GM19395 (cell line): ENCODE data around the gene GALNS.
"Not testable (repeated sequence)": the region's sequence is repeated elsewhere in the genome, so short reads cannot be mapped to it uniquely, and the experiment has no call there.

ENCODE experiments used
- ATAC-seq: cut with Tn5 transposase; IDR thresholded peaks from one replicate; pipeline ENCODE4 v1.9.1; 2021; ENCODE audit warnings: mild to moderate bottlenecking, moderate library complexity; ENCODE audit not compliant: unreplicated experiment

Gene GALNS

DNA sequence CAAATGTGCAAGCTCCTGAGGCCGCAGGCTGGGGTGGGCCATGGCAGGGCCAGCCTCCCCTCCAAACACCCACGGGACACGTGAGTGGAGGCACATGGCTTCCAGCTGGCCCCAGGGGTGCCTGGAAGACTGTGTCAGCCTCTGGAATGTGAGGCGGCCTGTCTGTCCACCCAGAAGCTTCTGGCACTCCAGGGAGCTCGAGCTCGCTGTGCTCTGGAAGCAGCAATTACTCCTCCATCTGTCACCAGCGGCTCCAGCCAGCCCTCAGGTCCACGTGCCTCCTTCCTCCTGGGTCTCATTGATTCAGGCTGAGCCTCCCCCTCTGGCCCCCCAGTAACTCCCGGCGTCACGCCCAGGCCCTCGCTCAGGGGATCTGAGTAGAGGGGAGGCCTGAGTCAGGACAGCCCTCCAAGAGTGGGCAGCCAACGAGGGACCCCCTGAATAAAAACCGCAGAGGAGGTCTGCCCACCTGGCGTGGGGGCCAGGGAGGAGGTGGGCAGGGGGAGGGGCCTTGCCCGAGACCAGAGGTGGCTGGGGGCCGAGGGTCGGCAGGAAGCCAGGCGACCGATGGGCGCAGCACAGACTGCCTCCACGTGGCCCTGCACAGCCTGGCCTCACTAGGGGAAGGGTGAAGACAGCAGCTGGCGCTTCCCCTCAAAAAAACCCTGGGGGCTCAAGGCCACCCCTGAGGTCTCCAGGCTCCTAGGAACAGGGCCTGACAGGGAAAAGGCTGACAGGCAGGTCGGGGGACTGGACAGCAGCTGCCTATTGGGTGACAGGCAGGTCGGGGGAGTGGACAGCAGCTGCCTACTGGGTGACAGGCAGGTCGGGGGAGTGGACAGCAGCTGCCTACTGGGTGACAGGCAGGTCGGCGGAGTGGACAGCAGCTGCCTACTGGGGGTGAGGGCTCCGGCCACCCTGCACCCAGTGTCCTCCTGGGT is 83.6 kb downstream of the GALNS start:
- ATAC-seq, result no peak

DNA sequence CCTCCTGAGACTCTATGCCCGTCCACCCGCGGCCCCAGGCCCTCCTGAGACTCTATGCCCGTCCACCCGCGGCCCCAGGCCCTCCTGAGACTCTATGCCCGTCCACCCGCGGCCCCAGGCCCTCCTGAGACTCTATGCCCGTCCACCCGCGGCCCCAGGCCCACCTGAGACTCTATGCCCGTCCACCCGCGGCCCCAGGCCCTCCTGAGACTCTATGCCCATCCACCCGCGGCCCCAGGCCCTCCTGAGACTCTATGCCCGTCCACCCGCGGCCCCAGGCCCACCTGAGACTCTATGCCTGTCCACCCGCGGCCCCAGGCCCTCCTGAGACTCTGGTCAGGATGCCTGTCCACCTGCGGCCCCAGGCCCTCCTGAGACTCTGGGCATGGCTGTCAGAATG is 85.0 kb downstream of the GALNS start:
- ATAC-seq, result not testable (repeated sequence)

DNA sequence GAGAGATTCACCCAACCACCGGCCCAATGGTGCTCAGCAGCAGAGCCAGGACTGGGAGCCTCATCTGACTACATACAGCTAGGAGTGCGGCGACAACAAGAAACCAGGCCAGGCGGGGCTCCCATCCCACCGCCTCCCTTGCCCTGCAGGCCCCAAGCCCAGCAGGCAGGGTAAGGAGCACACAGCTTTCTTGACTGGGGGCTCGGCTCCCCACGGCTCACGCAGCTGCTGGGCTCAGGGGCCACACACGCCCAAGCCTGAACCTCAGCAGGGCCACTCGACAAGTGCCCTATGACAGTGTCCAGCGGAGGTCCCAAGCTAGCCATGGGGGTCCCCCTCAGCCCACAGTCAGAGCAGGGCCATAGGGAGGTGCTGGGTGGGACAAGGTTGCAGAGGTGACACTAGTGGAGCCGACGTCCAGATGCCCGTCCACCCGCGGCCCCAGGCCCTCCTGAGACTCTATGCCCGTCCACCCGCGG is 85.4 kb downstream of the GALNS start:
- no peak for ATAC-seq

DNA sequence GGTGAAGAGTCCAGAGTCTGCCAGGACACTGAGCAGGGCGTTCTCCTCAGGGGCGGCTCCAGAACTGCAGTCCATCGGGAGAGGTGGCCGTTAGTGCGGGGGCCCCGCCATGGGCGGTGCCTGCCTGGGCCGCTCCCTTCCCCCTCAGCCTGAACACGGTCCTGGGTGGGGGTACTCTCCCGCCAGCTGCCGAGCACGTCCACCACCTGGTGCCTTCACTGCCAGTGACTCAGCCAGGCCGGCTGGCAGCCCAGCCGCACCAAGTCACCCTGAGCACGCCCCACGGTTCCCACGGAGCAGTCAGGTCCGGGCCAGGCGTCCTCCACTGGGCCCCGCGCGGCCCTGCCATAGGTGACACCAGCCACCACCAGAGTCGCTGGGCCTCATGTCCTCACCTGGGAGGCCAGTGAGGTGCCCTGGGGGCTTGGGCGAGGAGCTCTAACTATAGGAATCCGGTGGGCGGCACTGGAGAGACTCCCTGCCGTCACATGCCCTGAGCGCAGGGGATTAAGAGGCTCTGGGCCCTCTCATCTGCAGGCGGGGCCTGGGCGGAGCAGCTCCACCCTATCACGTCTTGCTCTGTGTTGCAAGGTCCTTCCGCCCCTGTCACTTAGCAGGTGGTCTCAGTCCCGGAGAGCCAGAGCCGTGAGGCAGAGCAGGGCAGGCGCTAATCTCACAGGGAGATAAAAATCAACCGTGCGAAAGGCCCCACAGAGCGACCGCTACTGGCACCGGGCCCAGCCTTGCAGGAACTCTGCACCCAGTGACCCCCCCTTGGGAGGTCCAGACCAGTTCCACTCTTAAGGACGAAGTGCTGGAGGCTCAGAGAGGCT is 86.1 kb downstream of the GALNS start:
- no peak for ATAC-seq

DNA sequence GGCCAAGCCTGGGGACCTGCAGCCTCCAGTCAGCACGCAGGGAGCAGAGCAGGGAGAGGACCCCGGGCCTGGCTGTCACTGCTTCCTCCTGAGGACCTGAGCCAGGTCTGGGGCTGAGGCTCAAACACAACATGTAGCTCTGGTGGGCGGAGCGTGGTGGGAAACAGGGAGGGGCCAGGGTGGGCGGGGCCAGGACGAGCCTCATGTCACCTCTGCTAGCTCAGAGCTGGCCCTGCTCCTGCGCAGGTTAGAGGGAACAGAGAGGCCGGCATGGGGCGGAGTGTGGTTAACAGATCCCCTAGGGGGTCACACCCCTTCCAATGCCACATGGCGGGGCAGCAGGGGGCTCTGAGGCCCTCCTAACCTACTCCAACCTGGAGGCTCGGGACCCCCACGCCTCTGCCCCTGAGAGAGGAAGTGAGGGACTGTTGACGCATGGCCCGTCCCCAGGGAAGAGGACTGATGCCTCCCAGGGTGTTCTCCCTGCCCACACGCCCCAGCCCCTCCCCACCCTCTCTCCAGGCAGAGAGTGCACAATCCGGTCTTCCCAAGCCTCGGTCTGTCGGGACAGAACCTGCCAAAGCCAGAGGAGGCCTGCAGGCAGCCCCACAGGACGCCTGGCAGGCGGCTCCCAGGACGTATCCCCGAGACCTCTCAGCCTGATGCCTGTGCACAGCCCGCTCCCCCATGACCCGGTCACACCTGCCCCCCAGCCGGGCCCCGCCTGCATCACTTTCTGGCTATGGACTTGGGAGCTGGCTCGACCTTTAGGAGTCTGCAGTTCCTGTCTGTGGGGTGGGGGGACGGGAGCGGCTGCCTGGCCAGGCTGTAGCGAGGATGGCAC is 86.9 kb downstream of the GALNS start:
- no peak for ATAC-seq

DNA sequence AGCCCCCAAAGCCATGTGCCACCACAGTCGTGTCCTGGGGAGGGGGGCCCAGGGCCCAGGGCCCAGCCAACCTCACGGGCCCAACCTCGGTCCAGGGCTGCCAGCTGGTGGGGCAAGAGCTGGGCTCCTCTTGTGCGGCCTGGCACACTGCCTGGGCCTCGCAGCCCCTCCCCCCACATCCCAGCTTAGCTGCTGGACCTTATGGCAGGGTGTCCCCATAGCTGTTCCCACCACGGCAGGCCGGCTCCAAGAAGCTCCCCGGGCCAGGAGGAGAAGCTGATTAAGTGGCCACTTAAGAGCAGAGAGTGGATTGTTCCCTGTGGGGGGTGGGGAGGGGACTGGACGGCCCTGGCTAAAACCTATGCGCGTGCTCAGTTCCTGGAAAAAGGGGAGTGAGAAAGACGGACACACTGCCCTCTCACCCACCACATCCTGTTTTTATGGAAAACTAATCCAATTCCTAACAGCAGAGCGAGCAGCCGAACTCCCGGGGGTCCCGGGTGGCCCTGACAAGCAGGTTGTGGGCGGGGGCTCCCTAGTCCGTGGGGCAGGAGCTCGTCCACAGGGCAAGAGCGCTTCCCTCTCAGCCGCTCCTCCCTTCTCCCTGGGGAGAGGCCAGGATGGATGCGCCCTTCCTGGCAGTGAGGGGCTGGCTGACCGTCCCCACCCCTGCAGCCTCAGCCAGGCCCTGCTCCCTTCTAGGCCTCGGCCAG is 88.5 kb downstream of the GALNS start:
- no peak for ATAC-seq

DNA sequence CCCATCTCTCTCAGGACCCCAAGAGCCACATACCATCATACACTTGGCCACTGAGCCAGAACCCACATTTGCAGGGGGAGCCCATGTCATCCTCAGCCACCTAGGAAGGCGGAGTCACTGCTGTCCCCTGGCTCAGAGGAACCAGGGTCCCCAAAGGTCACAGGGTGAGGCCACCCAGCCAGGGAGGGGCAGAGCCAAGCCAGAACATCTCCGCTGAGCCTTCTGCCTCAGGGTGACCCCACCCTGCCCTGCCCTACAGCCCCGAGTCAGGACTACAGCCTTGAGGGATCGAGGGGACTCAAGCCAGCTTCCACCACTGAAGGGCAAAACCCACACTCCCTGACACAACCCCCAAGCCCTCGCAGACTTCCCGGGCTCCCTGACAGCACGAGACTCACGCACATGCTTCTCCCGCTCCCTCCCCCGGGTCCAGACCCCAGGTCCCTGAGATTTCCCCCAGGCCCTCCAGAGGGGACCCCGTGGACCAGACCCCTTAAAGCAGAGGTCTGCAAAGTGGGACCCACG is 89.1 kb downstream of the GALNS start:
- ATAC-seq, result no peak

DNA sequence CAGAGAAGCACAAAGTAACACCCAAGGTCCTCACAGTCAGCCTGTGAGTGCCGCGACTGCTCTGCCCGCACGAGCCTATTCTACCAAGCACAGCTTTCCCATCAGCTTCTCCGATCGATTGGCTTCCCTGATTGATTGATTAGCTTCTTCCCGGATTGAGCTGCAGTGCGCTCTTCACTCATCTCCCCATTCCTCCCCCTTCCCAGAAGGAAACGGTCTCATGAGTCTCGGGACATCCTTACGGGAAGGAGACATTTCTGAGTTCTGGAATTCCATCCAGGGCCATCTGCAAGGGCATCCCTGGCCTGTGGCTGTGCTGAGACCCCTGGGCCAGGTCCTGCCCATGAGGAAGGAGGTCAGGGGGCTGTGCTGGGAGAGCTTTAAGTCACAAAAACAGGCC is 89.8 kb downstream of the GALNS start:
- ATAC-seq, result no peak

DNA sequence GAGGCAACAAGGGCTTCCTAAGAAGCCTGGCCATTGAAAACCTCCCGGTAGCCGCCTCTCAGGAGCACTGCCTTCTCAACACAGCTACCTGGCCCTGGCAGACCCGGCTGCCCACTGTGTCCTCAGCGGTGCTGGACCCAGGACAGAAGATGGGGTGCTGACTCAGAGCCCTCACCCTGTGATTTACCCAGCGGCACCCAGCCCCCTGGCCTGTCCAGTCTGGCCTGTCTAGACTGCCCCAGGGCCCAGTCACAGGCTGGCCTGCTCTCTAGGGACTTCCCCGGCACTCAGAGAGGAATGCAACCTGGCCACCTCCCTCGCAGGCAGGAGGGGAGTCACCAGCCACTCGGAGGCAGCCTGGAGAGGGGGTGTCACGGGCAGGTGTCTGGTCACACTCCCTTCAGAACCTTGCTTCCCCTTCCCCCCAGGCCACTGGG is 91.8 kb downstream of the GALNS start:
- no peak for ATAC-seq

DNA sequence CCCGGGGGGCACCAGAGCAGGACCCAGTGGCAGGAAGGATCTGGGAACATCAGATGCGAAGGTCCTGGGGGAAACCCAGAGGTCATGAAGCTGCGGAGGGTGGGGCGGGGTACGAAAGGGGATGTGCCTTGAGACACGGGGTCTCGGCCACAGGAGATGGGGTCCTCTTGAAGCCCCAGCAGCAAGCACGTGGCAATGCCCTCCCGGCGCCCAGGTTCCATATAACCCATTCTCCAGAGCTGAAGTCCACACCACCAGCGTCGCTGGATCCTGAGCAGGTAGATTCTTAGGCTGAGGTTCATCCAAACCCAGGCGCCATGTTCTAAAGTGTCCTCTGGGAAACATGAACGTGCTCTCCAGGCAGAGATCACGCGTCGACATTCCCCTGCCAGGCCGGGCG is 92.7 kb downstream of the GALNS start:
- ATAC-seq, result no peak
